ENCODE results near the gene SHLD1.

SHLD1 gene

GRCh38 chr20:5862703-5863039 lies 112.5 kb downstream of the SHLD1 start:
- TF ChIP-seq CTCF (IDR thresholded peaks at IDR 0.05; ENCODE audit: extremely low read depth, missing control alignments) = no peak

GRCh38 chr20:5863040-5863833 lies 113.0 kb downstream of the SHLD1 start:
- DNase-seq (ENCODE audit: low spot score) = no peak
- no peak for TF ChIP-seq CTCF (IDR thresholded peaks at IDR 0.05; ENCODE audit: extremely low read depth, missing control alignments)

More at GRCh38 chr20:5862703-5863039, 112.5 kb downstream of the SHLD1 start:
- no peak for DNase-seq (ENCODE audit: low spot score)

- no peak for TF ChIP-seq CTCF (IDR thresholded peaks at IDR 0.05; ENCODE audit: extremely low read depth, missing control alignments)
Measured at GRCh38 chr20:5864428-5864827, 114.2 kb downstream of the SHLD1 start.

GRCh38 chr20:5864873-5865587 lies 114.8 kb downstream of the SHLD1 start:
- no peak for TF ChIP-seq CTCF (IDR thresholded peaks at IDR 0.05; ENCODE audit: extremely low read depth, missing control alignments)
- no peak for DNase-seq (ENCODE audit: low spot score)

More at GRCh38 chr20:5864428-5864827, 114.2 kb downstream of the SHLD1 start:
- no peak for DNase-seq (ENCODE audit: low spot score)

GRCh38 chr20:5865604-5866003 lies 115.4 kb downstream of the SHLD1 start:
- no peak for TF ChIP-seq CTCF (IDR thresholded peaks at IDR 0.05; ENCODE audit: extremely low read depth, missing control alignments)
- DNase-seq (ENCODE audit: low spot score) = no peak

GRCh38 chr20:5870568-5870981 lies 120.4 kb downstream of the SHLD1 start:
- DNase-seq (ENCODE audit: low spot score) = no peak

More at GRCh38 chr20:5870568-5870981, 120.4 kb downstream of the SHLD1 start:
- no peak for TF ChIP-seq CTCF (IDR thresholded peaks at IDR 0.05; ENCODE audit: extremely low read depth, missing control alignments)

All from GM20000 (cell line).